ENCODE results near the gene CAB39L. TPM values are rescaled to one million over a fixed set of nuclear protein-coding genes. Genes with fewer than 3 reads are reported as not detected.

CAB39L gene
- total RNA-seq, 1 experiment from 2014 or later: 3.6 TPM

- Histone ChIP-seq H3K36me3 (ENCODE audit: insufficient read depth, low read length, poor library complexity, severe bottlenecking) (no peaks in the 10 kb centered on the region), H3K4me1 (ENCODE audit: insufficient read depth, low read length, poor library complexity, severe bottlenecking) (no peaks in the 10 kb centered on the region), H3K9me3 (ENCODE audit: low read depth, low read length, poor library complexity, severe bottlenecking) (no peaks in the 10 kb centered on the region), H3K27me3 (replicated peaks; ENCODE audit: insufficient read depth, low read depth, low read length, poor library complexity) (no peaks in the 10 kb centered on the region), H3K4me3 (ENCODE audit: low read depth, low read length, poor library complexity, severe bottlenecking) (no peak overlapping the region), H3K27ac (ENCODE audit: low read depth, low read length, poor library complexity, severe bottlenecking) (no peak overlapping the region)
- BruUV-seq (replicated peaks): no TSS peak
- ChIA-PET CTCF (no interaction called here), POLR2A (ENCODE audit: low non-redundant PET) (no interaction called here)
- intact Hi-C loops (cut with micrococcal nuclease; ENCODE audit: unreplicated experiment): no loop called here
- TF ChIP-seq EZH2 (IDR thresholded peaks at IDR 0.05; ENCODE audit: borderline replicate concordance, low read depth, low read length, poor library complexity, severe bottlenecking) (no peak), CTCF (conservative IDR thresholded peaks at IDR 0.05; ENCODE audit: low read depth, low read length) (no peak)
- DNase-seq (ENCODE audit: low spot score): no peak
Measured at GRCh38 chr13:49454388-49455006, 10.6 kb upstream of the CAB39L start.

GRCh38 chr13:49453465-49453864 is 9.6 kb upstream of the CAB39L start:
- TF ChIP-seq EZH2 (IDR thresholded peaks at IDR 0.05; ENCODE audit: borderline replicate concordance, low read depth, low read length, poor library complexity, severe bottlenecking) (no peak), CTCF (conservative IDR thresholded peaks at IDR 0.05; ENCODE audit: low read depth, low read length) (no peak)
- intact Hi-C loops (cut with micrococcal nuclease; ENCODE audit: unreplicated experiment): no loop called here
- Histone ChIP-seq H3K4me1 (ENCODE audit: insufficient read depth, low read length, poor library complexity, severe bottlenecking) (no peaks in the 10 kb centered on the region), H3K36me3 (ENCODE audit: insufficient read depth, low read length, poor library complexity, severe bottlenecking) (no peaks in the 10 kb centered on the region), H3K9me3 (ENCODE audit: low read depth, low read length, poor library complexity, severe bottlenecking) (no peaks in the 10 kb centered on the region), H3K27me3 (replicated peaks; ENCODE audit: insufficient read depth, low read depth, low read length, poor library complexity) (no peaks in the 10 kb centered on the region), H3K27ac (ENCODE audit: low read depth, low read length, poor library complexity, severe bottlenecking) (no peak overlapping the region), H3K4me3 (ENCODE audit: low read depth, low read length, poor library complexity, severe bottlenecking) (no peak overlapping the region)
- no TSS peak for BruUV-seq (replicated peaks)
- DNase-seq (ENCODE audit: low spot score): no peak
- POLR2A ChIA-PET (ENCODE audit: low non-redundant PET): no interaction called here
- CTCF ChIA-PET: no interaction called here

- H3K4me3 ChIP-seq (ENCODE audit: low read depth, low read length, poor library complexity, severe bottlenecking): no peak overlapping the region
- no peak for TF ChIP-seq CTCF (conservative IDR thresholded peaks at IDR 0.05; ENCODE audit: low read depth, low read length)
- no peak for TF ChIP-seq EZH2 (IDR thresholded peaks at IDR 0.05; ENCODE audit: borderline replicate concordance, low read depth, low read length, poor library complexity, severe bottlenecking)
- H3K27me3 ChIP-seq (replicated peaks; ENCODE audit: insufficient read depth, low read depth, low read length, poor library complexity): no peaks in the 10 kb centered on the region
- ChIA-PET CTCF (no interaction called here), POLR2A (ENCODE audit: low non-redundant PET) (no interaction called here)
- no peaks in the 10 kb centered on the region for H3K4me1 ChIP-seq (ENCODE audit: insufficient read depth, low read length, poor library complexity, severe bottlenecking)
- no peak overlapping the region for H3K27ac ChIP-seq (ENCODE audit: low read depth, low read length, poor library complexity, severe bottlenecking)
- intact Hi-C loops (cut with micrococcal nuclease; ENCODE audit: unreplicated experiment): no loop called here
- H3K36me3 ChIP-seq (ENCODE audit: insufficient read depth, low read length, poor library complexity, severe bottlenecking): no peaks in the 10 kb centered on the region
- H3K9me3 ChIP-seq (ENCODE audit: low read depth, low read length, poor library complexity, severe bottlenecking): no peaks in the 10 kb centered on the region
- DNase-seq (ENCODE audit: low spot score): no peak
- no TSS peak for BruUV-seq (replicated peaks)
Measured at GRCh38 chr13:49452725-49453457, 9.0 kb upstream of the CAB39L start.
